GM23338 (cell line): ENCODE measurements around the gene SIAE. TPM values are rescaled to one million over a fixed set of nuclear protein-coding genes. Genes with fewer than 3 reads are reported as not detected.

Source experiments
- ATAC-seq: fragments of 200-7000 bp; cut with Tn5 transposase; 3 replicates; pipeline ENCODE4 v1.9.1; 2020
- DNase-seq: peaks from one replicate; pipeline ENCODE4 v3.0.0-alpha.2; 2015; ENCODE audit warnings: low spot score
- H2AFZ ChIP-seq: fragments of 200-600 bp; sonication (generic); 2 replicates; pipeline ENCODE4 v1.8.0; 2016; ENCODE audit warnings: antibody characterized with exemption, mild to moderate bottlenecking, moderate library complexity
- H3F3A ChIP-seq: fragments of 200-600 bp; sonication (generic); replicated peaks from 2 replicates; pipeline ENCODE4 v1.8.0; 2017; ENCODE audit warnings: antibody characterized with exemption, mixed run types, low read depth
- H3K27ac ChIP-seq: fragments of 200-600 bp; sonication (generic); 2 replicates; pipeline ENCODE4 v1.6.1; 2016; ENCODE audit warnings: low read depth
- H3K27me3 ChIP-seq: fragments of 200-600 bp; sonication (generic); 2 replicates; pipeline ENCODE4 v1.8.0; 2016; ENCODE audit warnings: mild to moderate bottlenecking, mixed run types, moderate library complexity; ENCODE audit not compliant: insufficient read depth
- H3K36me3 ChIP-seq: fragments of 200-600 bp; sonication (generic); 2 replicates; pipeline ENCODE4 v1.8.0; 2016; ENCODE audit warnings: mild to moderate bottlenecking; ENCODE audit not compliant: insufficient read depth
- H3K4me1 ChIP-seq: fragments of 200-600 bp; sonication (generic); 2 replicates; pipeline ENCODE4 v1.8.0; 2016; ENCODE audit warnings: mild to moderate bottlenecking, moderate library complexity; ENCODE audit not compliant: insufficient read depth
- H3K4me2 ChIP-seq: fragments of 200-600 bp; sonication (generic); 2 replicates; pipeline ENCODE4 v1.7.1; 2017; ENCODE audit warnings: mixed run types
- H3K4me3 ChIP-seq: fragments of 200-600 bp; sonication (generic); 2 replicates; pipeline ENCODE4 v1.6.1; 2016; ENCODE audit warnings: mixed run types
- H3K79me2 ChIP-seq: fragments of 200-600 bp; sonication (generic); replicated peaks from 2 replicates; pipeline ENCODE4 v1.8.0; 2017; ENCODE audit warnings: mild to moderate bottlenecking; ENCODE audit not compliant: insufficient read depth
- H3K9me2 ChIP-seq: fragments of 200-600 bp; sonication (generic); 2 replicates; pipeline ENCODE4 v1.8.0; 2017; ENCODE audit not compliant: insufficient read depth
- H4K20me1 ChIP-seq: fragments of 200-600 bp; sonication (generic); replicated peaks from 2 replicates; pipeline ENCODE4 v1.8.0; 2017; ENCODE audit warnings: mild to moderate bottlenecking; ENCODE audit not compliant: insufficient read depth
- H3K27ac Mint-ChIP-seq: 2 replicates; pipeline ENCODE4 v1.8.0; 2020; ENCODE audit warnings: inconsistent platforms, mild to moderate bottlenecking, moderate library complexity, mixed read lengths
- H3K27me3 Mint-ChIP-seq: 3 replicates; pipeline ENCODE4 v1.8.0; 2022; ENCODE audit warnings: low read depth, mild to moderate bottlenecking, moderate library complexity, mixed read lengths, inconsistent platforms; ENCODE audit not compliant: insufficient read depth, poor library complexity
- H3K36me3 Mint-ChIP-seq: 3 replicates; pipeline ENCODE4 v1.8.0; 2021; ENCODE audit warnings: low read depth, mild to moderate bottlenecking, inconsistent platforms, moderate library complexity, mixed read lengths
- H3K4me1 Mint-ChIP-seq: 3 replicates; pipeline ENCODE4 v1.8.0; 2020; ENCODE audit warnings: mild to moderate bottlenecking, inconsistent platforms, mixed read lengths
- H3K4me3 Mint-ChIP-seq: 3 replicates; pipeline ENCODE4 v1.8.0; 2021; ENCODE audit warnings: moderate library complexity, mild to moderate bottlenecking, inconsistent platforms, mixed read lengths
- H3K9me3 Mint-ChIP-seq: 3 replicates; pipeline ENCODE4 v1.8.0; 2020; ENCODE audit warnings: moderate library complexity, mild to moderate bottlenecking, inconsistent platforms, mixed read lengths
- CREB1 ChIP-seq: fragments of 250-450 bp; sonication (Bioruptor Pico); IDR thresholded peaks from 2 replicates; pipeline ENCODE4 v1.5.0; 2020; ENCODE audit warnings: low read depth, mild to moderate bottlenecking, moderate library complexity
- EZH2phosphoT487 ChIP-seq: fragments of 200-600 bp; sonication (generic); IDR thresholded peaks from one replicate; pipeline ENCODE4 v1.8.1; 2018; ENCODE audit warnings: antibody characterized with exemption; ENCODE audit not compliant: unreplicated experiment
- POLR2AphosphoS5 ChIP-seq: IDR thresholded peaks from 2 replicates; pipeline ENCODE4 v1.6.1; 2016; ENCODE audit warnings: antibody characterized with exemption, low read depth
- STAT1 ChIP-seq: IDR thresholded peaks from one replicate; pipeline ENCODE4 v1.6.1; 2016; ENCODE audit warnings: antibody characterized with exemption; ENCODE audit not compliant: unreplicated experiment
- ZNF114 ChIP-seq: fragments of 250-450 bp; sonication (Bioruptor Pico); IDR thresholded peaks from 2 replicates; pipeline ENCODE4 v1.5.0; 2020; ENCODE audit warnings: mild to moderate bottlenecking, moderate library complexity
- polyA plus RNA-seq: library from polyadenylated mRNA; unstranded; fragments of >200 nt; fragmentation: Nextera tagmentation; extraction: Ambion mirVana; gene quantifications from 2 replicates; pipeline ENCODE4 v1.2.1, GENCODE V29; 2016
- total RNA-seq: library from RNA; depleted of rRNA; stranded (reverse); fragments of >200 nt; shearing (Covaris generic); gene quantifications from 2 replicates; pipeline ENCODE4 v1.2.3, GENCODE V29; 2014
- TF ChIP-seq, protein P1 (sequence below): IDR thresholded peaks from one replicate; pipeline ENCODE4 v1.6.1; 2018; ENCODE audit warnings: antibody characterized with exemption; ENCODE audit not compliant: unreplicated experiment
- TF ChIP-seq, protein P2 (sequence below): fragments of 250-450 bp; sonication (Bioruptor Pico); IDR thresholded peaks from 2 replicates; pipeline ENCODE4 v1.5.0; 2020; ENCODE audit warnings: mild to moderate bottlenecking, moderate library complexity

The SIAE gene
- total and polyA plus RNA-seq, 2 experiments from 2014 or later, result 1.1 to 1.7 TPM

DNA sequence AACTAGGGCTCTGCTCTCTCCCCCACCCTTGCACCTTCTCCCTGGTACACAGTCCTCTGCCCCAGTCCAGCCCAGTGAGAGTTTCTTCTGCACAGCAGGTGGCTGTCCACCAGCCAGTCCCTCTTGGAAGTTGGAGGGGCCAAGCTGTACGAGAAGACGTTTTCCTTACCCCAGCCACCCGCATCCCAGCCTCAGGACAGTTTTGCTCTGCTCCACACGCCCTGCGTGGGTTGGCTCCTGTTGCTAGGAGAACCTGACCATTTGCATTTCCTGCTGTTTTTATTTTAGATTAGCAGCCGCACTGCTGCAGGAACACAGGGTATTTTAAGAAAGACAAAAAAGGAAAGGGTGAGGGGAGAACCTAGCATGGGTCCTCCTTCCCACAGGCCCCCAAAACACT lies 48.6 kb upstream of the SIAE start (continued):
- TF ChIP-seq, protein P1, sequence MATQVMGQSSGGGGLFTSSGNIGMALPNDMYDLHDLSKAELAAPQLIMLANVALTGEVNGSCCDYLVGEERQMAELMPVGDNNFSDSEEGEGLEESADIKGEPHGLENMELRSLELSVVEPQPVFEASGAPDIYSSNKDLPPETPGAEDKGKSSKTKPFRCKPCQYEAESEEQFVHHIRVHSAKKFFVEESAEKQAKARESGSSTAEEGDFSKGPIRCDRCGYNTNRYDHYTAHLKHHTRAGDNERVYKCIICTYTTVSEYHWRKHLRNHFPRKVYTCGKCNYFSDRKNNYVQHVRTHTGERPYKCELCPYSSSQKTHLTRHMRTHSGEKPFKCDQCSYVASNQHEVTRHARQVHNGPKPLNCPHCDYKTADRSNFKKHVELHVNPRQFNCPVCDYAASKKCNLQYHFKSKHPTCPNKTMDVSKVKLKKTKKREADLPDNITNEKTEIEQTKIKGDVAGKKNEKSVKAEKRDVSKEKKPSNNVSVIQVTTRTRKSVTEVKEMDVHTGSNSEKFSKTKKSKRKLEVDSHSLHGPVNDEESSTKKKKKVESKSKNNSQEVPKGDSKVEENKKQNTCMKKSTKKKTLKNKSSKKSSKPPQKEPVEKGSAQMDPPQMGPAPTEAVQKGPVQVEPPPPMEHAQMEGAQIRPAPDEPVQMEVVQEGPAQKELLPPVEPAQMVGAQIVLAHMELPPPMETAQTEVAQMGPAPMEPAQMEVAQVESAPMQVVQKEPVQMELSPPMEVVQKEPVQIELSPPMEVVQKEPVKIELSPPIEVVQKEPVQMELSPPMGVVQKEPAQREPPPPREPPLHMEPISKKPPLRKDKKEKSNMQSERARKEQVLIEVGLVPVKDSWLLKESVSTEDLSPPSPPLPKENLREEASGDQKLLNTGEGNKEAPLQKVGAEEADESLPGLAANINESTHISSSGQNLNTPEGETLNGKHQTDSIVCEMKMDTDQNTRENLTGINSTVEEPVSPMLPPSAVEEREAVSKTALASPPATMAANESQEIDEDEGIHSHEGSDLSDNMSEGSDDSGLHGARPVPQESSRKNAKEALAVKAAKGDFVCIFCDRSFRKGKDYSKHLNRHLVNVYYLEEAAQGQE, result no peak
- TF ChIP-seq ZNF114 (CRISPR knock-in tag), result no peak
- TF ChIP-seq STAT1, result no peak
- no peak for TF ChIP-seq EZH2phosphoT487

DNA sequence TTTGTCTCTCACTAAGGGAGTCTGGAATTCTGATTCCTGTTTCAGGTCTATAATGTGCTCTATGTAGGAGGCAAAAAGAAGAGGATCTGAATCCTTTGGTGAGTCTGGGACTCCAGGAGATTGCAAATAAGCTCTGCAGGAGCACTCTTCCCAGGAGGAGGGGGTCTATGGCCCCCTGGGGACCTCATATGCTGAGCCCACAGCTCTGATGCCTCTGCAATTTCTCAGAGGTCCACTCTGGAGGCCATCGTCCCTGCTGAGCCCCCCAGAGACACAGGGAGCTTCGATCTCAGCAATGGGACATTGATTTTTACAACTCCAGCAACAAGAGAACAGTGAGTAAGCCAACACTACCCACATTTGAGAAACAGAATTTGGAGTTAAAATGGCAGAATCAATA lies 46.0 kb upstream of the SIAE start:
- Histone ChIP-seq H3K4me3 (0 out of 2 replicates have a peak overlapping the region, but pooled peaks have one; percentile 76), H2AFZ (no peak overlapping the region), H4K20me1 (no peaks in the 10 kb centered on the region; the same call in none of the 2 replicates), H3K4me1 (peaks cover 20% of the 10 kb centered on the region; the same call in 1 of the 2 replicates), H3F3A (no peaks in the 10 kb centered on the region), H3K79me2 (no peaks in the 10 kb centered on the region), H3K27ac (no peak overlapping the region), H3K36me3 (no peaks in the 10 kb centered on the region), H3K9me2 (no peaks in the 10 kb centered on the region), H3K27me3 (peaks cover 100% of the 10 kb centered on the region), H3K4me2 (no peak overlapping the region)
- Mint-ChIP-seq H3K27me3 (peaks cover 85% of the 10 kb centered on the region), H3K36me3 (no peaks in the 10 kb centered on the region), H3K4me3 (no peak overlapping the region), H3K27ac (no peak overlapping the region), H3K4me1 (peaks cover 45% of the 10 kb centered on the region), H3K9me3 (no peaks in the 10 kb centered on the region)
- DNase-seq (no peak), ATAC-seq (no peak)
- TF ChIP-seq STAT1 (no peak), POLR2AphosphoS5 (no peak), CREB1 (no peak)
- TF ChIP-seq, protein P1, result no peak
- TF ChIP-seq, protein P2, sequence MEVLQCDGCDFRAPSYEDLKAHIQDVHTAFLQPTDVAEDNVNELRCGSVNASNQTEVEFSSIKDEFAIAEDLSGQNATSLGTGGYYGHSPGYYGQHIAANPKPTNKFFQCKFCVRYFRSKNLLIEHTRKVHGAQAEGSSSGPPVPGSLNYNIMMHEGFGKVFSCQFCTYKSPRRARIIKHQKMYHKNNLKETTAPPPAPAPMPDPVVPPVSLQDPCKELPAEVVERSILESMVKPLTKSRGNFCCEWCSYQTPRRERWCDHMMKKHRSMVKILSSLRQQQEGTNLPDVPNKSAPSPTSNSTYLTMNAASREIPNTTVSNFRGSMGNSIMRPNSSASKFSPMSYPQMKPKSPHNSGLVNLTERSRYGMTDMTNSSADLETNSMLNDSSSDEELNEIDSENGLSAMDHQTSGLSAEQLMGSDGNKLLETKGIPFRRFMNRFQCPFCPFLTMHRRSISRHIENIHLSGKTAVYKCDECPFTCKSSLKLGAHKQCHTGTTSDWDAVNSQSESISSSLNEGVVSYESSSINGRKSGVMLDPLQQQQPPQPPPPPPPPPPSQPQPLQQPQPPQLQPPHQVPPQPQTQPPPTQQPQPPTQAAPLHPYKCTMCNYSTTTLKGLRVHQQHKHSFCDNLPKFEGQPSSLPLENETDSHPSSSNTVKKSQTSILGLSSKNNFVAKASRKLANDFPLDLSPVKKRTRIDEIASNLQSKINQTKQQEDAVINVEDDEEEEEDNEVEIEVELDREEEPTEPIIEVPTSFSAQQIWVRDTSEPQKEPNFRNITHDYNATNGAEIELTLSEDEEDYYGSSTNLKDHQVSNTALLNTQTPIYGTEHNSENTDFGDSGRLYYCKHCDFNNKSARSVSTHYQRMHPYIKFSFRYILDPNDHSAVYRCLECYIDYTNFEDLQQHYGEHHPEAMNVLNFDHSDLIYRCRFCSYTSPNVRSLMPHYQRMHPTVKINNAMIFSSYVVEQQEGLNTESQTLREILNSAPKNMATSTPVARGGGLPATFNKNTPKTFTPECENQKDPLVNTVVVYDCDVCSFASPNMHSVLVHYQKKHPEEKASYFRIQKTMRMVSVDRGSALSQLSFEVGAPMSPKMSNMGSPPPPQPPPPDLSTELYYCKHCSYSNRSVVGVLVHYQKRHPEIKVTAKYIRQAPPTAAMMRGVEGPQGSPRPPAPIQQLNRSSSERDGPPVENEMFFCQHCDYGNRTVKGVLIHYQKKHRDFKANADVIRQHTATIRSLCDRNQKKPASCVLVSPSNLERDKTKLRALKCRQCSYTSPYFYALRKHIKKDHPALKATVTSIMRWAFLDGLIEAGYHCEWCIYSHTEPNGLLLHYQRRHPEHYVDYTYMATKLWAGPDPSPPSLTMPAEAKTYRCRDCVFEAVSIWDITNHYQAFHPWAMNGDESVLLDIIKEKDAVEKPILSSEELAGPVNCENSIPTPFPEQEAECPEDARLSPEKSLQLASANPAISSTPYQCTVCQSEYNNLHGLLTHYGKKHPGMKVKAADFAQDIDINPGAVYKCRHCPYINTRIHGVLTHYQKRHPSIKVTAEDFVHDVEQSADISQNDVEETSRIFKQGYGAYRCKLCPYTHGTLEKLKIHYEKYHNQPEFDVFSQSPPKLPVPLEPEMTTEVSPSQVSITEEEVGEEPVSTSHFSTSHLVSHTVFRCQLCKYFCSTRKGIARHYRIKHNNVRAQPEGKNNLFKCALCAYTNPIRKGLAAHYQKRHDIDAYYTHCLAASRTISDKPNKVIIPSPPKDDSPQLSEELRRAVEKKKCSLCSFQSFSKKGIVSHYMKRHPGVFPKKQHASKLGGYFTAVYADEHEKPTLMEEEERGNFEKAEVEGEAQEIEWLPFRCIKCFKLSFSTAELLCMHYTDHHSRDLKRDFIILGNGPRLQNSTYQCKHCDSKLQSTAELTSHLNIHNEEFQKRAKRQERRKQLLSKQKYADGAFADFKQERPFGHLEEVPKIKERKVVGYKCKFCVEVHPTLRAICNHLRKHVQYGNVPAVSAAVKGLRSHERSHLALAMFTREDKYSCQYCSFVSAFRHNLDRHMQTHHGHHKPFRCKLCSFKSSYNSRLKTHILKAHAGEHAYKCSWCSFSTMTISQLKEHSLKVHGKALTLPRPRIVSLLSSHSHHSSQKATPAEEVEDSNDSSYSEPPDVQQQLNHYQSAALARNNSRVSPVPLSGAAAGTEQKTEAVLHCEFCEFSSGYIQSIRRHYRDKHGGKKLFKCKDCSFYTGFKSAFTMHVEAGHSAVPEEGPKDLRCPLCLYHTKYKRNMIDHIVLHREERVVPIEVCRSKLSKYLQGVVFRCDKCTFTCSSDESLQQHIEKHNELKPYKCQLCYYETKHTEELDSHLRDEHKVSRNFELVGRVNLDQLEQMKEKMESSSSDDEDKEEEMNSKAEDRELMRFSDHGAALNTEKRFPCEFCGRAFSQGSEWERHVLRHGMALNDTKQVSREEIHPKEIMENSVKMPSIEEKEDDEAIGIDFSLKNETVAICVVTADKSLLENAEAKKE (CRISPR knock-in tag), result no peak
